Measurements from ENCODE around the gene CD53.

GRCh38 chr1:110896090-110896489 lies 23.1 kb downstream of the CD53 start:
- TF ChIP-seq CTCF (IDR thresholded peaks at IDR 0.05; ENCODE audit: low read length) (no peak), EZH2 (IDR thresholded peaks at IDR 0.05; ENCODE audit: borderline replicate concordance, low read length) (no peak)
